IMR-90 (cell line): ENCODE results near the gene DDC. TPM values are rescaled to one million over a fixed set of nuclear protein-coding genes. Genes with fewer than 3 reads are reported as not detected.
A peak's percentile ranks its signal among the peaks of the same experiment; 100 is the strongest.

ENCODE experiments used
- ATAC-seq: fragments of 200-7000 bp; cut with Tn5 transposase; 2 replicates; pipeline ENCODE4 v1.9.1; 2020; ENCODE audit warnings: low read depth, mild to moderate bottlenecking, moderate library complexity
- BruUV-seq: library from RNA; stranded (reverse); fragments of 400-500 nt; replicated peaks from 2 replicates; lab custom pipeline; 2021; lab: Mats Ljungman, UMichigan
- CTCF ChIA-PET: fragments of 300-600 bp; formaldehyde crosslinking; extraction: SDS; loops from one replicate; lab custom pipeline; 2021; ENCODE audit warnings: antibody characterized with exemption; lab: Yijun Ruan, JAX
- POLR2A ChIA-PET: fragments of 300-600 bp; sonication (Branson Sonifier 250); formaldehyde crosslinking; loops from one replicate; lab custom pipeline; 2022; ENCODE audit warnings: antibody characterized with exemption; ENCODE audit not compliant: unreplicated experiment; lab: Charles Lee
- DNase-seq: peaks from one replicate; pipeline ENCODE4 v3.0.0; 2013
- H2AFZ ChIP-seq: replicated peaks from 2 replicates; pipeline ENCODE3; 2013; ENCODE audit warnings: low read length, mild to moderate bottlenecking; ENCODE audit not compliant: poor library complexity
- H2AK5ac ChIP-seq: 2 replicates; pipeline ENCODE4 v1.6.1; 2013; ENCODE audit warnings: low read depth, low read length, inconsistent platforms
- H2AK9ac ChIP-seq: replicated peaks from 2 replicates; pipeline ENCODE3; 2013; ENCODE audit warnings: mild to moderate bottlenecking, low read depth, low read length, moderate library complexity; ENCODE audit not compliant: poor library complexity
- H2BK120ac ChIP-seq: 2 replicates; pipeline ENCODE4 v1.6.1; 2013; ENCODE audit warnings: low read depth, low read length, inconsistent platforms
- H2BK15ac ChIP-seq: 3 replicates; pipeline ENCODE4 v1.6.1; 2013; ENCODE audit warnings: low read depth, low read length, inconsistent platforms
- H2BK20ac ChIP-seq: 2 replicates; pipeline ENCODE4 v1.6.1; 2013; ENCODE audit warnings: low read depth, mild to moderate bottlenecking, inconsistent platforms, low read length, moderate library complexity
- H2BK5ac ChIP-seq: 2 replicates; pipeline ENCODE4 v1.6.1; 2013; ENCODE audit warnings: mild to moderate bottlenecking, low read depth, low read length, inconsistent platforms; ENCODE audit not compliant: poor library complexity, severe bottlenecking
- H3K14ac ChIP-seq: replicated peaks from 2 replicates; pipeline ENCODE4 v1.6.1; 2013; ENCODE audit warnings: low read depth, low read length, inconsistent platforms
- H3K18ac ChIP-seq: 2 replicates; pipeline ENCODE4 v1.6.1; 2013; ENCODE audit warnings: low read depth, low read length, control low read depth
- H3K23ac ChIP-seq: 2 replicates; pipeline ENCODE4 v1.6.1; 2013; ENCODE audit warnings: low read depth, low read length, inconsistent platforms
- H3K27ac ChIP-seq: 2 replicates; pipeline ENCODE4 v1.5.1; 2013; ENCODE audit warnings: mild to moderate bottlenecking, control low read depth, low read length; ENCODE audit not compliant: insufficient read depth
- H3K27me3 ChIP-seq: 2 replicates; pipeline ENCODE4 v1.6.1; 2013; ENCODE audit warnings: low read length; ENCODE audit not compliant: control insufficient read depth, insufficient read depth
- H3K36me3 ChIP-seq: 2 replicates; pipeline ENCODE4 v1.6.1; 2013; ENCODE audit warnings: low read length, mixed read lengths; ENCODE audit not compliant: control insufficient read depth, insufficient read depth
- H3K4ac ChIP-seq: 2 replicates; pipeline ENCODE4 v1.6.1; 2013; ENCODE audit warnings: low read depth, low read length, inconsistent platforms
- H3K4me1 ChIP-seq: 2 replicates; pipeline ENCODE4 v1.6.1; 2013; ENCODE audit warnings: low read length, mixed read lengths; ENCODE audit not compliant: control insufficient read depth, insufficient read depth
- H3K4me2 ChIP-seq: 2 replicates; pipeline ENCODE4 v1.6.1; 2013; ENCODE audit warnings: low read depth, mild to moderate bottlenecking, control low read depth, low read length, moderate library complexity
- H3K4me3 ChIP-seq: 2 replicates; pipeline ENCODE4 v1.5.1; 2013; ENCODE audit warnings: low read depth, mild to moderate bottlenecking, control low read depth, low read length, moderate library complexity; ENCODE audit not compliant: insufficient read depth
- H3K56ac ChIP-seq: 2 replicates; pipeline ENCODE4 v1.6.1; 2013; ENCODE audit warnings: low read length, inconsistent platforms; ENCODE audit not compliant: insufficient read depth; ENCODE audit errors: extremely low read depth
- H3K79me1 ChIP-seq, 2 experiments: 2 replicates each; pipeline ENCODE4 v1.6.1; 2013; ENCODE audit warnings: low read length in 2 of 2, inconsistent platforms in 1 of 2, low read depth in 1 of 2
- H3K9ac ChIP-seq: 2 replicates; pipeline ENCODE4 v1.6.1; 2013; ENCODE audit warnings: low read depth, low read length, control low read depth
- H3K9me1 ChIP-seq: 2 replicates; pipeline ENCODE4 v1.6.1; 2013; ENCODE audit warnings: low read length, inconsistent platforms; ENCODE audit not compliant: insufficient read depth
- H3K9me3 ChIP-seq: 2 replicates; pipeline ENCODE4 v1.6.1; 2013; ENCODE audit warnings: low read length; ENCODE audit not compliant: control insufficient read depth, insufficient read depth
- H4K20me1 ChIP-seq: 2 replicates; pipeline ENCODE4 v1.6.1; 2013; ENCODE audit warnings: low read length, inconsistent platforms; ENCODE audit not compliant: insufficient read depth
- H4K5ac ChIP-seq: 2 replicates; pipeline ENCODE4 v1.6.1; 2013; ENCODE audit warnings: mild to moderate bottlenecking, low read depth, low read length, control low read depth
- H4K8ac ChIP-seq, 2 experiments: 2 replicates each; pipeline ENCODE4 v1.6.1; 2013; ENCODE audit warnings: low read depth in 2 of 2, low read length in 2 of 2, control low read depth in 1 of 2, inconsistent platforms in 1 of 2
- H4K91ac ChIP-seq: 2 replicates; pipeline ENCODE4 v1.6.1; 2013; ENCODE audit warnings: low read depth, low read length, inconsistent platforms; ENCODE audit not compliant: insufficient read depth
- MXI1 ChIP-seq: IDR thresholded peaks from 2 replicates; pipeline ENCODE4 v1.6.1; 2012; ENCODE audit warnings: low read depth, mild to moderate bottlenecking, low read length, moderate library complexity, borderline replicate concordance
- RAD21 ChIP-seq: IDR thresholded peaks from 2 replicates; pipeline ENCODE4 v1.6.1; 2012; ENCODE audit warnings: low read length, improper control_type of control experiment
- WGBS, 2 experiments: methylation state at CpG; one replicate each; pipeline versions ENCODE4 v1.1.5 to v1.1.7; 2013; ENCODE audit warnings: missing lambda C conversion rate in 2 of 2; ENCODE audit not compliant: insufficient read length in 1 of 2; ENCODE audit errors: extremely low coverage in 2 of 2; 5-methylcytosine and 5-hydroxymethylcytosine counted together
- dilution Hi-C: fragments of 300-500 bp; cut with HindIII; formaldehyde crosslinking; loops from one replicate; pipeline ENCODE4 v1.14.3; 2018; ENCODE audit warnings: low sequenced_read_pairs; ENCODE audit not compliant: unreplicated experiment
- in situ Hi-C: fragments of 300-500 bp; cut with MboI; formaldehyde crosslinking; loops from 3 replicates; pipeline ENCODE4 v1.14.3; 2019; ENCODE audit warnings: low sequenced_read_pairs, inconsistent platforms, mixed read lengths
- intact Hi-C: fragments of 100-400 bp; cut with micrococcal nuclease; formaldehyde crosslinking; loops from 2 replicates; pipeline ENCODE4 v1.10.0; 2022
- polyA plus RNA-seq, 3 experiments: library from polyadenylated mRNA; depleted of rRNA; stranded (reverse); fragments of >200 nt; gene quantifications; 2 replicates each; pipeline ENCODE4 v1.2.3, GENCODE V29; 2012; ENCODE audit warnings: low replicate concordance in 1 of 3
- total RNA-seq: library from RNA; depleted of rRNA; stranded (reverse); fragments of >200 nt; gene quantifications from 2 replicates; pipeline ENCODE4 v1.2.3, GENCODE V29; 2012
- TF ChIP-seq, protein P1 (sequence below): conservative IDR thresholded peaks from 2 replicates; pipeline ENCODE4 v1.5.1; 2012; ENCODE audit warnings: mild to moderate bottlenecking, low read depth, low read length, improper control_type of control experiment

DDC gene
- total and polyA plus RNA-seq, 2 of the 4 experiments (the other 2 are of a cell fraction), result not detected

GRCh38 chr7:50499092-50499491 is 66.1 kb downstream of the DDC start:
- no peak for DNase-seq
- Histone ChIP-seq H2BK5ac (no peak overlapping the region), H3K4me1 (peaks cover 2% of the 10 kb centered on the region; the same call in 1 of the 2 replicates), H2AK5ac (no peak overlapping the region), H3K4ac (no peak overlapping the region), H3K27me3 (peaks cover 12% of the 10 kb centered on the region), H3K27ac (no peak overlapping the region), H3K56ac (no peak overlapping the region), H4K20me1 (no peaks in the 10 kb centered on the region), H3K79me1 (no peaks in the 10 kb centered on the region), H3K23ac (no peak overlapping the region), H2BK120ac (no peak overlapping the region), H2BK20ac (no peak overlapping the region), H3K9me1 (no peaks in the 10 kb centered on the region), H3K14ac (no peak overlapping the region), H3K36me3 (no peaks in the 10 kb centered on the region), H2BK15ac (no peak overlapping the region), H4K5ac (no peak overlapping the region), H3K9ac (no peak overlapping the region), H3K18ac (no peak overlapping the region), H3K4me2 (no peak overlapping the region), H3K4me3 (no peak overlapping the region), H4K8ac (no peak overlapping the region), H2AK9ac (no peak overlapping the region), H4K91ac (no peak overlapping the region), H3K9me3 (no peaks in the 10 kb centered on the region), H2AFZ (peak overlapping the region; percentile 3)
- no peak for ATAC-seq
- POLR2A ChIA-PET, result no interaction called here
- BruUV-seq, result no TSS peak
- in situ Hi-C loops, result no loop called here
- dilution Hi-C loops, result no loop called here
- TF ChIP-seq MXI1, result no peak
- TF ChIP-seq, protein P1, sequence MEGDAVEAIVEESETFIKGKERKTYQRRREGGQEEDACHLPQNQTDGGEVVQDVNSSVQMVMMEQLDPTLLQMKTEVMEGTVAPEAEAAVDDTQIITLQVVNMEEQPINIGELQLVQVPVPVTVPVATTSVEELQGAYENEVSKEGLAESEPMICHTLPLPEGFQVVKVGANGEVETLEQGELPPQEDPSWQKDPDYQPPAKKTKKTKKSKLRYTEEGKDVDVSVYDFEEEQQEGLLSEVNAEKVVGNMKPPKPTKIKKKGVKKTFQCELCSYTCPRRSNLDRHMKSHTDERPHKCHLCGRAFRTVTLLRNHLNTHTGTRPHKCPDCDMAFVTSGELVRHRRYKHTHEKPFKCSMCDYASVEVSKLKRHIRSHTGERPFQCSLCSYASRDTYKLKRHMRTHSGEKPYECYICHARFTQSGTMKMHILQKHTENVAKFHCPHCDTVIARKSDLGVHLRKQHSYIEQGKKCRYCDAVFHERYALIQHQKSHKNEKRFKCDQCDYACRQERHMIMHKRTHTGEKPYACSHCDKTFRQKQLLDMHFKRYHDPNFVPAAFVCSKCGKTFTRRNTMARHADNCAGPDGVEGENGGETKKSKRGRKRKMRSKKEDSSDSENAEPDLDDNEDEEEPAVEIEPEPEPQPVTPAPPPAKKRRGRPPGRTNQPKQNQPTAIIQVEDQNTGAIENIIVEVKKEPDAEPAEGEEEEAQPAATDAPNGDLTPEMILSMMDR, result no peak
- TF ChIP-seq RAD21, result no peak
- WGBS, 2 experiments, result no CpG with 5 or more reads among the region's 6 CpGs
- CTCF ChIA-PET, result no interaction called here
- intact Hi-C loops, result no loop called here
